HG02588 (cell line): ENCODE measurements around the gene A4GNT.
"Not testable (repeated sequence)": the region's sequence is repeated elsewhere in the genome, so short reads cannot be mapped to it uniquely, and the experiment has no call there.

Experiments used
- ATAC-seq: cut with Tn5 transposase; IDR thresholded peaks from one replicate; pipeline ENCODE4 v1.9.1; 2021; ENCODE audit warnings: mild to moderate bottlenecking, moderate library complexity; ENCODE audit not compliant: unreplicated experiment

A4GNT gene

GRCh38 chr3:138119423-138119766, 12.8 kb downstream of the A4GNT start:
- ATAC-seq: no peak

- peak; percentile 63 for ATAC-seq
These were observed 13.4 kb downstream of the A4GNT start for GRCh38 chr3:138118612-138119422.

DNA sequence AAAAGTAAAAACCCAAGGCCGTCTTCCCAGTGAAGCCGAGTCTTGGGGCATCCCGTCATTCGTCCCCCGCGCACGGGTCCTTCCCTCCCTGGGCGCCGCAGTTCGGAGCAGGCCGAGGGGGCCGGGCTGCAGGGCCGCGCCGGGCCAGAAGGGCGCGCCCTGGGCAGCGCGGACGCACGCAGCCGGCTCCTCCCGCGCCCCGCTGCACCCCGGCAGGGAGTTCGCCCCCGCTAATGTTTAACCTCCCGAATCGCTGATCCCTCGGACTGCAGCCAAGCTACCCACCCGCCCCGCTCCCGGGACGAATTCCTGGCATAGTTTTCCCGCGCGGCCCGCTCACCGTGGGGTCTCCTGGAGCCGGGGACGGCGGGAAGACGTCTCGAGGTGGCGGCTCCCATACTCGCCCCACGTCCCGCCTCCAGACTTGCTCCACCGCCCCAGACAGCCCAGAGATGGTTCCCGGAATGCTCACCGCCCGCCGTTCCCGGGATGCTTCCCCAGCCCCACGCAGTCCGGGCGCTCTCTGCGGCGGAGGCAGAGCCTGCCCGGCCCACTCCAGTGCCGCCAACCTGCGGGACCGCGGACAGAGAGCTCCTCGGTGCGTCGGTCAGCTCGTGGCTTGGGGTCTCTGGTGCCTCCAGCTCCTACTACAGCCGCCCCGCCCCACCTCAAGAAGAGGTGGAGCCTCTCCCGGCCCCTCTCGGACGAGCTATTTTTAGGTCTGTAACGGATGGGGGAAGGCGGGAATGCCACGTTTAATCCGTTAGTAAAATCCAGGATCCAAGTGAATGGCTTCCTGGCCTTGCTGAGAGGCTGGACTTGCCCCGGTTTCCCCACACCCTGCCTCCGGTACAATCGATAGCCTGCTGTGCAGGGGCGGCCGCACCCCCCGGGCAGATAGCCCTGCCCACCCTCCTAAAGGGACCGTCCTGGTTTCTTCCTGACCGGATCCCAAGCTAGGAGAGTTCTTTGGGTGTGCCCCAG, 16.9 kb downstream of the A4GNT start, which contains the start of gene DZIP1L:
Gene DZIP1L, minus strand, starts transcription at position 621 of the 984 bp plus-strand sequence. CDS start 11,637 bp downstream, outside the sequence.
- ATAC-seq: peak; percentile 76

DNA sequence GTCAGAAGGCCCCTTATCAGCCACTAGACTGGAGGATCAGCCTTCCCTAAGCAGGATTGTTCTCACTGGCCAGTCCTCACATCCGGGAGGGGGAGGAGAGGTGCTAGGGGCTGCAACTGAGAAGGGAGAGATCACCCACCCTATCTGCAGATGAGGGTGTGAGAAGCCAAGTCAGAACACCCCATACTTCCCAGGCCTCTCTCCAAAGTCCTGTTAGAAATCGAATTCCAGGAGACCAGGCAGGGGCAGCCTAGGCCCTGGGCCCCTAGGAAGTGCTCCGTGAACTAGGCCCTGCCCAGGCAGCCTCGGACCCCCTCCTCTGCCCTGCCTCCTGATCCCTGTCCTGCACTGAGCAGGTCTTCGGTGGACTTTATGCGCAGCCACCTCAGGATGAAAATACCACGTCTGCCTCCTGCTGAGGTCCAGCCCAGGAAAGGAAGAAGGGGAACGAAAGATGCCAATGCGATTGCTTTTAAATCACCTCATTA, 17.7 kb downstream of the A4GNT start:
- no peak for ATAC-seq

DNA sequence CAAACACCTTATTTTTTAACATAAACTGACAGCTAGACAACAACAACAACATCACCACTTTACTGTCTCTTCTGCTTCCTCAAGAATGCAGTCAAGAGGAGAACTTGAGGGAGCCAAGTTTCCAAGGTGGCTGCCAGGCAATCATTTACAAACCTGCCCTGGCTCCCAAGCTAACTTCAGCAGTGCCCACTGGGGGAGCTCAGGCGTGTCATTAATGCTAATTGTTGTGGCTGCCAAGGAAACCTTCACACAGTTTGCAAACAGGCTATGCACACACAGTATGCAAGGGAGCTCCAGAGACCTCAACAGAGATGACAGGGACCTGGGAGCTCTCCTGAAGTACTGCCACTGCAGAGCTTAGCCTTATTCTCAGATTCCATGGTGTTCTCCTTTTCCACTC, 18.9 kb downstream of the A4GNT start:
- ATAC-seq: no peak

DNA sequence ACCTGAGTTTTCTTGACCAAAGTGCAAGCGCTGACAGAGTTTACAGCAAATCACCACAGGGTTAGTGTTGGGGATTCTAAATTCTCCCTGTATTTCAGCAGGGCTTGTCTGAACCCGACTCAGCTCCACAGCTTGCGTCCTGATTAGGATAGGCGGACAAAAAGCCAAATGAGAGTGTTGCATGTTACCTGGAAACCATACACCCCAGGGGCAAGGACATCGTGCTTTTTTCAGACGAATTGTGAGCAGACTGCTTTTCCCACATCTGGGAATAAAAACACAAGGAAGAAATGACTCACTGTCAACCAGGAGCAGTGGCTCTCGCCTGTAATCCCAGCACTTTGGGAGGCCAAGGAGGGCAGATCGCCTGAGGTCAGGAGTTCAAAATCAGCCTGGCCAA, 19.8 kb downstream of the A4GNT start:
- ATAC-seq: no peak

- ATAC-seq: no peak
These were observed 26.6 kb downstream of the A4GNT start for GRCh38 chr3:138105598-138105997.

- ATAC-seq: no peak
These were observed 28.7 kb downstream of the A4GNT start for GRCh38 chr3:138103466-138103865.

GRCh38 chr3:138101351-138101940, 30.7 kb downstream of the A4GNT start:
- ATAC-seq: not testable (repeated sequence)

DNA sequence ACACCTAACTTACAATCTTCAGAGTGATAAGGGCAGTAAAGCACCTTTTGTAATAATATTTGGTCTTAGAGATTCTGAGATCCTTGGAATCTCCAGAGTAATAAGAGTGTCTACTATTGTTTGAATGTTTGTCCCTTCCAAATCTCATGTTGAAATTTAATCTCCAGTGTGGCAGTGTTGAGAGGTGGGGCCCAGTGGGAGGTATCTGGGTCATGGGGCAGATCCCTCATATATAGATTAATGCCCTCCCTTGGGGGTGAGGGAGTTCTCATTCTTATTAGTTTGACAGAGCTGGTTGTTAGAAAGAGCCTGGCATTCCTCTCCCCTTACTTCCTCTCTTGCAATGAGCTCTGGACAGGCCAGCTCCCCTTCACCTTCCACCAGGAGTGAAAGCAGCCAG, 32.8 kb downstream of the A4GNT start:
- ATAC-seq: no peak

DNA sequence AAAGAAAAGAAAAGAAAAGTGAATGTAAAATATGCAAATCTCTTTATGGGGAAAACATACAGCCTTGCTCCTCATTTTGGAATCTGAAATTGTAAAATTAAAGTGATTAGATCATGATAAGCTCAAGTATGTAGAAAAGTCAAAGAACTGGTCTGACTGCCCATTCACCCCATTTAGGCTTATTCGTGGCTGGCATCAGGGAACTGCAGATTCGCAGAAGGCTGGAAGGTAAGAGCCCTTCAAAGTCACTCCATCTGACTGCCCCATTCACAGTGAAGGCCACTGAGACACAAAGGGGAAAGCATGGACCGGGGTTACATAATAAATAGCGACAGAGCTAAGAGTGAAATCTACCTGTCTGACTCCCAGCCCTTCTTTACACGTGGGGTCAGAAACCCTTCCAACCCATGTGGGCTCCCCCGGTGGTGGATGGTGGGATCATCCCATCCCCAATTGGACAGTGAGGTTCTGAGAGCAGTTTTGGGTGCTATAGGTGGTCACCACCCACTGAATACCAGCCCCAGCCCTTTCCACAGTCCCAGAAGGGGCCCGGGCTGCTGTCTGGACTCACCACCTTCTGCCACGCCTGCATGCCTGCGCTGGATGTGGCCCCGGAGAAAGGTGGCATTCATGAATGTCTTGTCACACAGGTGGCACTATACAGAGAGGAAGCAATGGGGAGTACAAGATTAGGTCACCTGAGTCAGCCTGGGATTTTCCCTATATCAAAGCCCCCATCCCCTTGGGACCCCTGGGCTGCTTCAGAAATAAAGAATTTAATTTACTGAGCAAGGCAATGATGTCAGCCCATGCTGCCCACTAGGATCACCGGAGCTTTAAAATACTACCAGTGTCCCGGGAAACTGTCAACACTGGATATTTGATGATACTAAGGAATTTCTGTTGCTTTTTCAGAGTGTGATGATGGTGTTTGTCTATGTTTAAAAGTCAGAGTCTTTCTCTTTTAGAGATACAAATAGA, 34.7 kb downstream of the A4GNT start:
- ATAC-seq: no peak

DNA sequence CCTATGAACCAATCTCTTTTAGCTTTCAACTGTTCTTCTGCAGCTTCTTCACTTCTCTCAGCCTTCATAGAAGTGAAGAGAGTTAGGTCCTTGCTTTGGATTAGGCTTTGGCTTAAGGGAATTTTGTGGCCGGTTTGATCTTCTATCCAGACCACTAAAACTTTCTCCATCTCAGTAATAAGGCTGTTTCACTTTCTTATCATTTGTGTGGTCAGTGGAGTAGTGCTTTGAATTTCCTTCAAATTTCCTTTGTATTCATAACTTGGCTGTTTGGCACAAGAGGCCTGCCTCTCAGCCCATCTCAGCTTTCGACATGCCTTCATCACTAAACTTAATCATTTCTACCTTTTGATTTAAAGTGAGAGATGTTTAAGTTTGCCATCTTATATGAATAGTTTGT, 38.5 kb downstream of the A4GNT start:
- ATAC-seq: no peak

DNA sequence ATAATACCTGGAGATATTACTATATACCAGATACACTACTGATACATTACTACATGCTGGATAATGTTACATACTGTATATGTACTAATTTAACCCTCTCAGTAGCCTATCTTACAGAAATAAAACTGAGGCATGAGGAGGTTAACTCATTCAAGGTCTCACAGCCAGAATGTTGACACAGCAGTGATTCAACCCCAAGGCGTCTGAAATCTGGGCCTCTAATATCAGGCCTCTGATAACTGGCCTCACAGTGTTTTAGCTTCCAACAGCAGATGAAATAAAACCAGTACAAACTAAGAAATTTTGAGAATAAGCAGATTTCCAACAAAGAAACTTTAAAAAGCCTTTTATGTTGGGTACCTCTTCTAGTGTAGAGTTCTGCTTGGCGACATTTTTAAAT, 40.2 kb downstream of the A4GNT start:
- no peak for ATAC-seq

GRCh38 chr3:138089091-138089490, 43.1 kb downstream of the A4GNT start:
- no peak for ATAC-seq

GRCh38 chr3:138085745-138086144, 46.4 kb downstream of the A4GNT start:
- ATAC-seq: not testable (repeated sequence)

- ATAC-seq: no peak
These were observed 48.0 kb downstream of the A4GNT start for GRCh38 chr3:138084196-138084595.

- ATAC-seq: no peak
These were observed 49.2 kb downstream of the A4GNT start for GRCh38 chr3:138082992-138083386.

GRCh38 chr3:138082085-138082991, 49.9 kb downstream of the A4GNT start:
- ATAC-seq: no peak
